HepG2 (cell line): ENCODE results near the gene THRA. TPM values are rescaled to one million over a fixed set of nuclear protein-coding genes. Genes with fewer than 3 reads are reported as not detected.

Experiments used
- ASH2L ChIP-seq: fragments of 300-600, 200-600 bp; sonication (generic); IDR thresholded peaks from 2 replicates; pipeline ENCODE4 v1.7.0; 2017; ENCODE audit warnings: low read depth, mild to moderate bottlenecking, moderate library complexity, mixed read lengths, low read length; ENCODE audit not compliant: insufficient read length
- HES4 ChIP-seq: sonication (generic); formaldehyde crosslinking; IDR thresholded peaks from 2 replicates; pipeline ENCODE4 v1.9.0; 2021; ENCODE audit warnings: mild to moderate bottlenecking, missing genetic modification reagents, borderline replicate concordance
- KAT8 ChIP-seq: IDR thresholded peaks from 2 replicates; pipeline ENCODE4 v1.6.1; 2016; ENCODE audit warnings: missing genetic modification reagents, missing compliant biosample characterization
- KLF11 ChIP-seq: IDR thresholded peaks from 2 replicates; pipeline ENCODE4 v1.6.1; 2016; ENCODE audit warnings: missing compliant biosample characterization
- KLF13 ChIP-seq: sonication (generic); formaldehyde crosslinking; IDR thresholded peaks from 2 replicates; pipeline ENCODE4 v1.4.0; 2020; ENCODE audit warnings: mild to moderate bottlenecking, missing genetic modification reagents
- MLXIP ChIP-seq: sonication (generic); formaldehyde crosslinking; IDR thresholded peaks from 2 replicates; pipeline ENCODE4 v1.9.0; 2021; ENCODE audit warnings: missing genetic modification reagents, borderline replicate concordance
- MTERF4 ChIP-seq: sonication (generic); formaldehyde crosslinking; IDR thresholded peaks from 2 replicates; pipeline ENCODE4 v1.8.0; 2023; ENCODE audit warnings: mild to moderate bottlenecking, missing genetic modification reagents
- NFE2L2 ChIP-seq: fragments of 150-350 bp; IDR thresholded peaks from 2 replicates; pipeline ENCODE4 v1.6.1; 2014; ENCODE audit warnings: low read length
- RAD51 ChIP-seq: fragments of 450-650 bp; IDR thresholded peaks from 2 replicates; pipeline ENCODE4 v1.6.1; 2016; ENCODE audit warnings: borderline replicate concordance
- SRY ChIP-seq: sonication (generic); formaldehyde crosslinking; IDR thresholded peaks from 2 replicates; pipeline ENCODE4 v1.8.0; 2022; ENCODE audit warnings: mild to moderate bottlenecking, missing genetic modification reagents
- XBP1 ChIP-seq: sonication (generic); formaldehyde crosslinking; IDR thresholded peaks from 2 replicates; pipeline ENCODE4 v1.5.0; 2020; ENCODE audit warnings: missing genetic modification reagents
- ZBTB2 ChIP-seq: sonication (generic); formaldehyde crosslinking; IDR thresholded peaks from 2 replicates; pipeline ENCODE4 v1.8.0; 2022; ENCODE audit warnings: low read depth, missing genetic modification reagents
- ZFP91 ChIP-seq: sonication (generic); formaldehyde crosslinking; IDR thresholded peaks from 2 replicates; pipeline ENCODE4 v1.9.0; 2022; ENCODE audit warnings: missing genetic modification reagents, mild to moderate bottlenecking, borderline replicate concordance
- ZNF143 ChIP-seq: sonication (generic); formaldehyde crosslinking; IDR thresholded peaks from 2 replicates; pipeline ENCODE4 v1.4.0; 2020; ENCODE audit warnings: missing genetic modification reagents
- ZNF609 ChIP-seq: sonication (generic); formaldehyde crosslinking; IDR thresholded peaks from 2 replicates; pipeline ENCODE4 v1.4.0; 2020; ENCODE audit warnings: mild to moderate bottlenecking, missing genetic modification reagents, borderline replicate concordance
- ZNF747 ChIP-seq: sonication (generic); formaldehyde crosslinking; IDR thresholded peaks from 2 replicates; pipeline ENCODE4 v1.8.1; 2023; ENCODE audit warnings: missing genetic modification reagents, mild to moderate bottlenecking, borderline replicate concordance
- polyA plus RNA-seq, 8 experiments: library from polyadenylated mRNA; depleted of rRNA in 3 of 8; stranded (reverse) in 7 of 8; unstranded in 1 of 8; fragments of >200 nt; fragmentation: Illumina TruSeq in 4 of 8; extraction: Trizol in 4 of 8; gene quantifications; 2 replicates each; pipeline versions ENCODE4 v1.2.1 to v1.2.3, GENCODE V29; 2011 to 2016; ENCODE audit warnings: low read depth in 4 of 8, missing spikeins in 1 of 8, mixed read lengths in 1 of 8; ENCODE audit not compliant: insufficient read depth in 1 of 8
- total RNA-seq, 5 experiments: library from RNA; depleted of rRNA; stranded (reverse); fragments of >200 nt; fragmentation: Illumina TruSeq; extraction: Trizol; gene quantifications; 2 replicates each; pipeline ENCODE4 v1.2.3, GENCODE V29; 2016; ENCODE audit warnings: low read depth in 1 of 5

THRA gene
- total and polyA plus RNA-seq, 2 of the 13 experiments (the other 11 are each of a cell fraction or from before 2014, with no cell fraction given), result 8.0 to 9.9 TPM

- TF ChIP-seq MTERF4 (CRISPR knock-in tag), result peak; percentile 98
- no peak for TF ChIP-seq XBP1
- 0 out of 2 replicates have a peak, but pooled peaks have one; percentile 64 for TF ChIP-seq MLXIP (CRISPR knock-in tag)
- peak; percentile 94; the same call in 1 of the 2 replicates for TF ChIP-seq ZNF609 (CRISPR knock-in tag)
- peak; percentile 99 for TF ChIP-seq ZNF747 (CRISPR knock-in tag)
- TF ChIP-seq KLF13, result no peak
- no peak for TF ChIP-seq NFE2L2
- no peak for TF ChIP-seq ASH2L
- TF ChIP-seq ZNF143, result peak; percentile 80
- TF ChIP-seq KAT8, result peak; percentile 95
- peak; percentile 79 for TF ChIP-seq ZFP91 (CRISPR knock-in tag)
- TF ChIP-seq KLF11 (CRISPR knock-in tag), result peak; percentile 99
- TF ChIP-seq RAD51, result peak; percentile 29; the same call in 1 of the 2 replicates
- TF ChIP-seq ZBTB2, result peak; percentile 89
- peak; percentile 96 for TF ChIP-seq SRY
- peak; percentile 97 for TF ChIP-seq HES4 (CRISPR knock-in tag)
Observed at GRCh38 chr17:40098846-40099618, 36.3 kb downstream of the THRA start (continued).
